HL-60 (cell line): ENCODE data around the gene SMARCA4.

Experiments used
- DNase-seq, 2 experiments: peaks; one replicate each; pipeline ENCODE4 v3.0.0-alpha.2; 2010 to 2020; ENCODE audit warnings: low read depth in 1 of 2, low spot score in 1 of 2
- H3K27ac ChIP-seq: fragments of 250-450 bp; sonication (Bioruptor Pico); replicated peaks from 2 replicates; pipeline ENCODE4 v1.5.1; 2020; ENCODE audit warnings: mild to moderate bottlenecking, moderate library complexity
- H3K27me3 ChIP-seq: fragments of 250-450 bp; sonication (Bioruptor Pico); 2 replicates; pipeline ENCODE4 v1.5.1; 2021; ENCODE audit warnings: mild to moderate bottlenecking, moderate library complexity; ENCODE audit not compliant: insufficient read depth, poor library complexity, severe bottlenecking
- H3K4me3 ChIP-seq: replicated peaks from 2 replicates; pipeline ENCODE4 v1.5.1; 2011; ENCODE audit warnings: mild to moderate bottlenecking, control low read depth, low read length; ENCODE audit not compliant: insufficient read depth
- CTCF ChIP-seq: IDR thresholded peaks from one replicate; pipeline ENCODE4 v1.5.1; 2011; ENCODE audit warnings: low read length, control low read depth, inconsistent platforms; ENCODE audit not compliant: insufficient read depth
- GABPA ChIP-seq: IDR thresholded peaks from 2 replicates; pipeline ENCODE4 v1.6.1; 2012; ENCODE audit warnings: low read depth
- POLR2AphosphoS5 ChIP-seq: IDR thresholded peaks from 2 replicates; pipeline ENCODE4 v1.6.1; 2012; ENCODE audit warnings: low read depth
- REST ChIP-seq: IDR thresholded peaks from 2 replicates; pipeline ENCODE4 v1.6.1; 2012; ENCODE audit warnings: low read depth; ENCODE audit not compliant: insufficient replicate concordance
- SPI1 ChIP-seq: IDR thresholded peaks from 2 replicates; pipeline ENCODE4 v1.6.1; 2012; ENCODE audit warnings: low read depth, mild to moderate bottlenecking, borderline replicate concordance

SMARCA4 gene

GRCh38 chr19:10913716-10914340, 47.0 kb upstream of the SMARCA4 start:
- H3K27ac ChIP-seq, result no peak overlapping the region
- DNase-seq, result no peak
- no peaks in the 10 kb centered on the region for H3K27me3 ChIP-seq
- H3K4me3 ChIP-seq, result no peak overlapping the region
- TF ChIP-seq REST (no peak), SPI1 (no peak), GABPA (no peak), CTCF (no peak), POLR2AphosphoS5 (no peak)

GRCh38 chr19:10915130-10916091, 45.4 kb upstream of the SMARCA4 start:
- H3K4me3 ChIP-seq, result no peak overlapping the region
- no peaks in the 10 kb centered on the region for H3K27me3 ChIP-seq
- no peak for TF ChIP-seq CTCF
- H3K27ac ChIP-seq, result no peak overlapping the region
- no peak for DNase-seq

- no peak overlapping the region for H3K4me3 ChIP-seq
- no peak for DNase-seq
- H3K27me3 ChIP-seq, result no peaks in the 10 kb centered on the region
- TF ChIP-seq GABPA, result no peak
- no peak for TF ChIP-seq REST
- TF ChIP-seq SPI1, result no peak
- TF ChIP-seq POLR2AphosphoS5, result no peak
- TF ChIP-seq CTCF, result no peak
- H3K27ac ChIP-seq, result no peak overlapping the region
These were observed 44.2 kb upstream of the SMARCA4 start for GRCh38 chr19:10916602-10917001.
